GM03348 (cell line): ENCODE measurements around the gene ANXA8L1.
"Not testable (repeated sequence)": the region's sequence is repeated elsewhere in the genome, so short reads cannot be mapped to it uniquely, and the experiment has no call there.

Source experiments
- DNase-seq: peaks from one replicate; pipeline ENCODE4 v3.0.0; 2012; ENCODE audit warnings: low spot score

ANXA8L1 gene, protein sequence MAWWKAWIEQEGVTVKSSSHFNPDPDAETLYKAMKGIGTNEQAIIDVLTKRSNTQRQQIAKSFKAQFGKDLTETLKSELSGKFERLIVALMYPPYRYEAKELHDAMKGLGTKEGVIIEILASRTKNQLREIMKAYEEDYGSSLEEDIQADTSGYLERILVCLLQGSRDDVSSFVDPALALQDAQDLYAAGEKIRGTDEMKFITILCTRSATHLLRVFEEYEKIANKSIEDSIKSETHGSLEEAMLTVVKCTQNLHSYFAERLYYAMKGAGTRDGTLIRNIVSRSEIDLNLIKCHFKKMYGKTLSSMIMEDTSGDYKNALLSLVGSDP

DNA sequence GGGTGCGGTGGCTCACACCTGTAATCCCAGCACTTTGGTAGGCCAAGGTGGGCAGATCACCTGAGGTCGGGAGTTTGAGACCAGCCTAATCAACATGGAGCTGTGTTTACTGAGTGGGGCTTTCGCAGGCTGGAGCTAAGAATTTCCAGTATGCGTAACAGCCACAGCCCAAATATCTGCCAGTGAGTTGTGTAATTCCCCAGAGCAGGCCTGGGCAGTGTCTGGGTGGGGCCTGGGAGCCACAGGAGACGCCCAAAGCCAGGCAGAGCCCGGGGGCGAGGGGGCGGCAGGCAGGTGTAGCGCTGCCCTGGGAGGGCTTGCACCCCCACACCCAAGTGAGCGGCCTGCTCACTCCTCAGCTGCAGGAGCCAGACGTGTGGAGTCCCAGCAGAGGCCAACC, at the start of gene ANXA8L1:
Gene ANXA8L1 (plus strand): TSS at position 371 of the 400 bp plus-strand sequence. CDS start 76 bp downstream, outside the sequence.
- DNase-seq = not testable (repeated sequence)

DNA sequence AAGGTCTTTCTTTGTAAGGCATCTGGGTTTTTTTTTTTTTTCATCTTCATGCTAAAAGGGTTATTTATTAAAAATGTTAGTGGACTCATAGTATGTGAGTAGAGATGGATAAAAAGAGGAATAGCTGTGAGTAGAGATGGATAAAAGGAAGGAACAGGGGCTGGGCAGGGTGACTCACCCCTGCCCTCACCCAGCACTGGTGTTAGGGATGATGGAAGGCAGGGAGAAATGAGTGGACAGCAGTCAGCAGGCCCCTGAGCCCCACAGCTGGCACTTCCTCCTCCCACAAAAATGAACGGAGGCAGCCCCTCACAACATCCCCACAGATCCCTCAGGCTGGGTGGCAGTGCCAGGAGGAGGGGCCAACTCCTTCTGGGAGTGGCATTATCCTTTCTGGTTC, 49.5 kb upstream of the ANXA8L1 start:
- no peak for DNase-seq

DNA sequence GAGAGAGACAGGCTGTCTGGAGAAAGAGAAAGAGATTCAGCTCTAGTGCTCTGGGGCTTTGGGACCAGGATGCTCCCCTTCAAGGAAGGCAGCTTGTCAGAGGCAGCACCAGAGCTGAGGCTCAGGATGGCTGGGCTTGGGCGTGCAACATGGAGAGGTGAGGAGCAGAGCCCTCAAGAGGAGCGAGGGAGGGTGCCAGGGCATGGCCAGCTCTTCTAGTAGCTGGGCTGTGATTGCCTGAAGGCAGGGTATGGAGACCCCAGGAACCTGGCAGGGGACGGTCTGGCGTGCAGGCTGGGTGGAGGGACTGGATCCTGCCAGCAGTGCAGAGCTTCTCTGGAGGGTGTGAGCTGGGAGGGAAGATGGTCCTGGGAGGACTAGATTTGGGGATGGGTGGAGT, 48.6 kb upstream of the ANXA8L1 start:
- DNase-seq = no peak

DNA sequence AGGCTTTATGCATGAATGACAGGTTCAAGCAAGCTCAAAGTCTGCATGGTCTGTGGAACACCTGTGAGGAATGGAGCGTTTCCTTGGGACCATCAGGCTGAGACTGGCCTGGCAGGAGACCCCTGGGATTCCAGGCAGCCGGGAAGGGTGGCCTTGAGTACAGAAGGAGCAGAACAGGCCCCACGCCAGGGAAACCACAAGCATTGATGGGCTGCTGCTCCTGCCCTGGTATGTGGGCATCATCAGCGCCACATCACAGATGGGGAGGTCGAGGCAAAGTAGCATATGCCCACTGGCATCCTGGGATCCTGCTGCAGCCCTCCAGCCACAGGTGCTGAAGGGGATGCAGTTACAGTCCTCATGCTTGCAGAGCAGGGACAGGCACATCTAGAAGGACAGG, 47.9 kb upstream of the ANXA8L1 start:
- DNase-seq = no peak

DNA sequence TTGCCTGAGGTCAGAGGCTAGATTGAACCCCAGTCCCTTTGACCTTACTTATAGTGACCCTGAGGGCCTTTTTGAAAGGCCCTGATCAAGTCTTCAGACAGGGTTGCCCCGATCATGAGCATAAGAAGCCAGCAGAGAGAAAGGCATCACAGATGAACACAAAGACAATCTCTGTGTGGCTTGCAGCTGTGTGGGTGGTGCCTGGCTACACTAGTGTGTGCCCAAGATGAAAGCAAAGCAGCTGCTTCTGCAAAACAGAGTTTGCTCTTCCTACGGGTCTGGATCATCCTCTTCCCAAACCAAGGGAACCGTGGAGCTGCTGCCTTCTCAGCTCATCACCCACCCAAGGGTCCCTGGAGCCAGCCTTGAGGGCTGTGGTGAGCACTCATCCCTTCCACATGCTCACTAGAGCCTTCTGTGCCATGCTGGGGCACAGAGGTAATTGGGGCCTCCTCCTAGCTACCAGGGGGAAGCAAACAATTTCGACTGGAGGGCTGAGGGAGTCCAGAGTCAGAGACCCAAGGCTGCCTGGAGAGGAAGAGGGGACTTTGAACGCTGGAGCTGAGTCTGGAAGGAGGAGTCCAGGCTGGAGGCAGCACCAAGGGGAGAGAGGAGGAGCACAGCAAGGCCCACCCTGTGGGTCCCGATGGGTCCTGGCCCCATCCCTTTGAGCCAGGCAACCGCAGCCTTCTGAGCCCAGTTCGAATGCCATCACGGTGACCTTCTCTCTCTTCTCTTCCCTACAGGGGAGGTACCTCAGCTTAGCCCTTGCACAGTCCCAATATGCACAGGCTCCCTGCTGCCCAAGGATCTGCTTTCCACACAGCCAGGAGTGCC, 46.5 kb upstream of the ANXA8L1 start:
- no peak for DNase-seq

DNA sequence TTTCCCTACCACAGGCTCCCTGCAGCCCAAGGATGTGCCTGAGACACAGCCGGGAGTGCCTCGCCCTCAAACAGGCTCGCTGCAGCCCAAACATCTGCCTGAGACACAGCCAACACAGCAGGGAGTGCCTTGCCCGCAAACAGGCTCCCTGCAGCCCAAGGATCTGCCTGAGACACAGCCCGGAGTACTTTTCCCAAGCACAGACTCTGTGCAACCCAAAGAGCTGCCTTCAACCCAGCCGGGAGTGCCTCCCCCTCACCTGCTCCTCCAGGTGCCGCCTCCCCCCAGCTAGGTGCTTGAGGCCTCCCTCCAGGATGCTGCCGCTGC, 45.9 kb upstream of the ANXA8L1 start:
- DNase-seq = no peak

DNA sequence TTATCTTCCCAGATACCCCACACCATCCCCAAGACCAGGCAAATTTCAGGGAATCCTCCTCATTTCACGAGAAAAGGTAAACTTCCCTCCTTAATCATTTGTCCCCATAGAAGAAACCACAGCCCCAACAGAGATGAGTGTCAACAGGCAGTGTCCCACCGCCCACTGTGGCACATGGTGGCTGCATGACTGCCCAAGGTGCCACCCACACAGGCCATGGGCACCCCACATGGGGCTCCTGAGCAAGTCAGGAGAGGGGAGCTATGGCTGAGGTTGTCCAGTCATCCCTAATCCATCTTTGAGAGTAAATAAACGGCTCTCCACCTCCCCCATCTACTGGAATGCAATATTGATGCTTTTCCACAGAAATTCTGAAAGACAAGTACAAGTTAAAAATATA, 44.7 kb upstream of the ANXA8L1 start:
- DNase-seq = no peak

DNA sequence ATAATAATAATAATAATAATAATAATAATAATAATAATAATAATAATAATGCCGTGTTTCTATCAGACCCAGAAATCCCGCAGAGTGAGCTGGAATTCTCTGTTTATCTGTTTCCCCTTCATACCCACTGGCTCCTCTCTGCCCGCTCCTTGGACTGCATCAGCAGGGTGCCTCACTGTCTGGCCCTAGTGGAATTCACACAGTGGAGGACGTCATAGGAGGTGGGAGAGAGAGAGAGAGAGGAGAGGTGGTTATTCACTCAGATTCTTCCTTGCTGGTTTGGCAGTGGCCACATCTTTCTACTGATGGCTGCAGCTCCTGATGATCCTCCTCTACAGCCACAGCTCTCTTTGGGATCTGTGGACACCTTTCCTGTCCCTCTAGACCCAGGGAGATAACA, 10.1 kb upstream of the ANXA8L1 start:
- DNase-seq = not testable (repeated sequence)

DNA sequence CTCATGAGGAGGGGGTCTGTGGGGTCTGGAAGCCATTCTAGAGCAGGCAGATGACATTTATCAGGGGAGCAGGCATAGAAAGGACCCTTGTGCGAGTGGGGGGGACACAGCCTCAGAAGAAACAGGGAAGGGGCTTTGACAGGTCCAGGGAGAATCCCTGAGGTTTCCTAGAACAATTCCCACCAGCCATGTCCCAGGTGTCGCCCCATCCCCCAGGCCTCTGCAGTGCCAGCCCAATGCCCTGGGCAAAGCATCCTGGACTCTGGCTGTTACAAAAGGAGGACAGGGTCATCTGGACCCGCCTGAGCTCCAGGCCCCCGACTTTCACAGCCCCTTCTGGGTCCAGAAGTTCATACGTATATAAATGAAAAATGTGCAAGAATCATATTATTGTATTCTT, 8.4 kb upstream of the ANXA8L1 start:
- DNase-seq = not testable (repeated sequence)

DNA sequence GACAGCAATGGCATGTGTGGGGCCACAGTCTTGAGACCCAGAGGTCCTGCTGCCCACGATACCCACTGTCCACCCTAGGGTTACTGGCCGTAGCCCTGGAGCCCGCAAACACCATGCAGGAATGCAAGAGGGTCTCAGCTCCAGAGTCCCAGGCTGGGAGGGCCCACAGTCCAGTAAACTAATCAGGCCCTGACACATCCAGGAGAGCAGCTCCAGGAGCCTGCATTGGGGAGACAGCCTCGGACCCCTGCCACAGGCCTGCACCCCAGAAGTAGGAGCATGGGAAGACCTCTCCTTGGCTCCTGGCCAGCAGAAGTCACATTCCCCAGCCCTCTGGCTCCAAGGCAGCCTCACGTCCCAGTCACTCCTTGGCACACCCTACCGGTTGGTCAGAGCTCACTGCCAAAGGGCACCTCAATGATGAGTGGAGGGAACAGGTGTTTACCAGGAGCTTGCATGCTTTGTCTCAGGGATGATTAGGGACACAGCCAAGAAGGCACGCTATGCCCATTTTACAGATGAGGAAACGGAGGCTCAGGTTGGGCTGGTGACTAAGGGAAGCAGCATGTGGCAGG, 7.8 kb upstream of the ANXA8L1 start:
- not testable (repeated sequence) for DNase-seq

DNA sequence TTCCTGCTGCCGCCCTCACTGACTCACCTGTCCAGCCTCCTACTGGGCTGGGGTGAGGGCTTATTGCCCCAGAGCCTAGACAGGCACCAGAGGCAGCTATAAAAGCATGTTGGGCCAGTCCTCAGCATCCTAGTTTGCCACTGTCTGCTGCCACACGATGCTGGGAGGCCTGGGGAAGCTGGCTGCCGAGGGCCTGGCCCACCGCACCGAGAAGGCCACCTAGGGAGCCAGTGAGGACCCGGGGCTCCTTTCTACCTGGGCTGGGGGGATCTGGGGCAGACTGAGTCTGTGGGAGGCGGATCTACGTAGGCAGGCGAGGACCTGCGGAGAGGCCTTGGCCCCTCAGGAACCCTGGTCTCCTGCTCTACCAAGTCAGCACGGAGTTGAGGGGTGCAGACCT, 6.6 kb upstream of the ANXA8L1 start:
- not testable (repeated sequence) for DNase-seq

DNA sequence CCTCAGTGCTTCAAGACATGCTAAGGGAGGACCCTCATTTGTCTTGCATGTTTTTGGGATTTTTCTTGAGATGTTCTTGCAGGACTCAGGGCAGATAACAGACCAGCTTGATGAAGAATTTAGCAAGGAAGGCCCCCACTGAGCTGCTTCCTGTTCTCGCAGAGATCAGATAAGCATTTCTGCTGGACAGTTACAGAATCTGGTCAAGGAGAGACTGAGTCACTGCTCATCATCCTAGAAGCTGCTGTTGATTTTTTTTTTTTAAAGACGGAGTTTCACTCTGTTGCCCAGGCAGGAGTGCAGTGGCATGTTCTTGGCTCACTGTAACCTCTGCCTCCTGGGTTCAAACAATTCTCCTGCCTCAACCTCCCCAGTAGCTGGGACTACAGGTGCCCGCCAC, 1.2 kb upstream of the ANXA8L1 start:
- not testable (repeated sequence) for DNase-seq

DNA sequence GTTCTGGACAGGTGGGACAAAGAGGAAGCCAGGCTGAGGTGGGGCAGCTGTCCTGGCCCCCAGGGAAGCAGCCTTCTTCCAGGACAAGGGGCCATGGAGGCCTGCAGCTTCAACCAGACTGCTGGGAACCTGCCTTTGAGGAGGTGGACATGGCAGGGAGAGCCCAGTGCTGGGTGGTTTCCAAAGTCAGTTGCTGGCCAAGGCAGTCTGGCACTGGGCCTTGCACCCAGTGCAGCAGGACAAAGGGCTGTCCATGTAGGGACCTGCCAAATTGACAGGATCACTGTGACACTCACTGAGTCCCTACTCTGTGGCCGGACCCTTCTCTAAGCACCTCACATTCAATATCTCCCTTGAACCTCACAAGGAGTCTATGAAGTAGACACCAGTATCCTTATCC, 1.4 kb downstream of the ANXA8L1 start:
- not testable (repeated sequence) for DNase-seq

DNA sequence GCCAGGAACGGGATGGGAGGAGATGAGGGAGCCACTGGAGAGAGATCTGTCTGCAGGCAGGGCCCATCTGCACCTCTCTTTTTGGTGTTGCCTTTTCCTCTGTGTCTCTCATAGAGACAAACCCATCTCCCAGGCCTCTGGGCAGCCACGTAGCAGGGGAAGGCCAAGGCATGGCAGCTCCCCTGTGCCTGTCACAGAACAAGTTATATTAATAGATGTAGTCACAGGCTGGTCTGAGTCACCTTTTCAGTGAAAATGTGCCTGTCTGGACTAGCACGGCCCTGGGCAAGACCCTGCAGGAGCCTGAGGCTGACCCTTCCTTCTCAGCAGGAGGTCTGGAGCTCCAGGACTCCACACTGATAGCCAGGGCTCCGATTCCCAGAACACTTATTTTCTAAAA, 2.1 kb downstream of the ANXA8L1 start:
- not testable (repeated sequence) for DNase-seq

DNA sequence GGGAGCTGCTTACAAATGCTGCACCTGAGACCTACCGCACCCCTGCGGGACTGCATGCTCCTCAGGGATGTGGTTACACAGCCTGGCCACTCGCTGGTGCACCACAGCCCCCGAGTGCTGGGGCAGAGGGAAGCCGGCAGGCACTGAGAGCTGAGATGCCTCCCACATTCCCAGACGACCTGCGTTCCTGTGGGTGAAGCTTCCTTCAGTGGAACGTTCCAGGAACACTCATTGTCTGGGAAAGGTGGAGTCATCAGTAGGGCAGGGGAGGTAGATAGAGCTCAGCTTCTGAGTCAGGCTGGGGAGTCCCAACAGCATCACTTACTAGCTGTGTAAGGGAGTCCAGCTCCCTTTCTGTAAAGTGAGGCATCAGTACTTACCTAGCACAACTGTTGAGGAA, 2.5 kb downstream of the ANXA8L1 start:
- DNase-seq = not testable (repeated sequence)

DNA sequence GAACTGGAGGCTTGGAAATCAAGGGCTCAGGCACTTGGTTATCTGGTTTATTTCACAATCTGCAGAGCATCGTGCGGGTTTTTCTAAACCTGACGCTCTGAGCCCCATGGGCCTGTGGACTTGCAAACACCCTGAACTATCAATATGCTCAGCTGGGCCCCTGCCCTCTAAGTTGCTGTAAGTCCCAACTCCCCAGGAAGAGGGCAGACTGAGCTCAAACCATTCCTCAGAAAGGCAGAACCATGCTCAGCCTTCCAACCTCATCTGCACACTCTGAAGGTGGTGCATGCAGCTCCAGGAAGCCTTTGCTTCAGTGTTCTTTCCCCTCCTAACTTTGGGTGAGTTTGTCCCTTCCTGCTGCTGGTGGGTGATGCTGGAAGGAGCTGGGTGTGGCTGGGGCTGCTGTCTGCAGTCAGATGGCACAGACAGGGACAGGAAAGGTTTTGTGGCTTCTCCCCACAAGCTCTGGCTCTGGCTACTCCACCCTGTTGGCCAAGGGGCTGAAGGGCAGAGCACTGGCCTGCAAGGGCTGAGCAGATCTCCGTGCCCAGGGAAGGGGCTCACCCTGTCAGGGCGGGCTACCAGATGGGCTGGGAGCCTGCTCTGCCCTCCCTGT, 3.8 kb downstream of the ANXA8L1 start:
- DNase-seq = not testable (repeated sequence)

DNA sequence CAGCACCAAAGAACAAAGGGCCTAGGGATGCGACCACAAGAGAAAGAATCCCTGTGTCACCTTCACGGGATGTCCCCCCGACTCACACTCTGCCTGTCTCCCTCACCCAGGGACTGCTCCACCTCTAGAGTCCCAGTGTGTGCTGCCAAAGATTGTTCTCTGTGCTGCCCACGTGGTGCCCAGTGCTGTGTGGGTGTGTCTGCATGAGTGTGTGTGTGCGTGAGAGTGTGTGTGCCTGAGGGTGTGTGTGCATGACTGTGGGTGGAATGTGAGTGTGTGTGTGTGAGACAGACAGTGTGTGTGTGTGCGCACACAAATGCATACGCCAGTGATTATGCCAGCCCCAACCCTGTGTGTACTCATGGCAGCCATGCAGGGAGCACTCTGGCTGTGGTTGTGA, 10.3 kb downstream of the ANXA8L1 start:
- not testable (repeated sequence) for DNase-seq

DNA sequence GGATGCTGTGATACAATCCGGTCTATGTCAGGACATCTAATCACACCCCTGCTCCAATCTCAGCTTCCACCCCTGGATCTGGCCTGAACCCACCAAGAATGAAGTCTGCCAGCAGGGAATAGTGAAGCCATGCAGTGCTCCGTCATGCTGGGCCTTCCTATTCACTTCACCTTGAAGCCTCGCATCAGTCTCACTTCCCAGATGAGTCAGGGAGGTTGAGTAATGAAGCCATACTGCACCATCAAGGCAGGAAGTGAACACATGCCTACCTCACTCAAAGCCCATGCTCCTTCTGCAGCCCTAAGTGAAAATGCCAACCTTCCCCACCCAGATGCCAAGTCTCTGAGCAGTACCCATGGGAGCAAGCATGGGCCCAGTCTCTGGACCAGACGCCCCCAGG, 11.1 kb downstream of the ANXA8L1 start:
- not testable (repeated sequence) for DNase-seq

DNA sequence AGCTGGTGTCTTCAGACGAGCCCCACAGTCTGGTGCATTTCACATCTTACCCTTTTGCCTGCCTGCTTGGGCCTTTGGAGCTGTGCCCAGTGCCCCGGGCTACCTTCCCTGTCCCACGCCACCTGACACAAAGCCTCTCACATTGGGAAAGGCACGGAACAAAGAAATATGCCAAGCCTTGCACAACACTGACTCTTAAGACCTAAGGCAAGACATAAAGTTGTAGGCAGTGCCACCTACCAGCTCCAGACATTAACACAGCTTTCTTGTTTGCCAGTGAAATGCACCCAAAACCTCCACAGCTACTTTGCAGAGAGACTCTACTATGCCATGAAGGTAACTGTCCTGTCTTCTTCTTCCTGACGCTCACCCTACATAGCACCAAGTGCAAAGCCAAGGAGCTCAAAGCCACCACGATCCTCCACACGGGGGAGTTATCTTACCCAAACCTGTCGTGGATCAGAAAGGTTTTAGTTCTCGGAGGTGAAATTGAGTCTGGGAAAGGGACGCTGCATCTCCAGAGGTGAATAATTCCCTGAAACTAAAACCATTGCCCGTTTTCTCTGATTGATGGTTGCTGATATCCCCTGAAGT, 11.8 kb downstream of the ANXA8L1 start:
- not testable (repeated sequence) for DNase-seq

DNA sequence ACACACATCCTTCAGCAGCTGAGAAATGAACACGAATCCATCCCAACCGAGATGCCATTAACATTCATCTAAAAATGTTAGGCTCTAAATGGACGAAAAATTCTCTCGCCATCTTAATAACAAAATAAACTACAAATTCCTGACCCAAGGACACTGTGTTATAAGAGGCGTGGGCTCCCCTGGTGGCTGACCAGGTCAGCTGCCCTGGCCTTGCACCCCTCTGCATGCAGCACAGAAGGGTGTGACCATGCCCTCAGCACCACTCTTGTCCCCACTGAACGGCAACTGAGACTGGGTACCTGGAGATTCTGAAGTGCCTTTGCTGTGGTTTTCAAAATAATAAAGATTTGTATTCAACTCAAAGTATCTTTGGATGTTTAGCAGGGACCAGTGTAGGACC, 15.8 kb downstream of the ANXA8L1 start:
- DNase-seq = not testable (repeated sequence)

DNA sequence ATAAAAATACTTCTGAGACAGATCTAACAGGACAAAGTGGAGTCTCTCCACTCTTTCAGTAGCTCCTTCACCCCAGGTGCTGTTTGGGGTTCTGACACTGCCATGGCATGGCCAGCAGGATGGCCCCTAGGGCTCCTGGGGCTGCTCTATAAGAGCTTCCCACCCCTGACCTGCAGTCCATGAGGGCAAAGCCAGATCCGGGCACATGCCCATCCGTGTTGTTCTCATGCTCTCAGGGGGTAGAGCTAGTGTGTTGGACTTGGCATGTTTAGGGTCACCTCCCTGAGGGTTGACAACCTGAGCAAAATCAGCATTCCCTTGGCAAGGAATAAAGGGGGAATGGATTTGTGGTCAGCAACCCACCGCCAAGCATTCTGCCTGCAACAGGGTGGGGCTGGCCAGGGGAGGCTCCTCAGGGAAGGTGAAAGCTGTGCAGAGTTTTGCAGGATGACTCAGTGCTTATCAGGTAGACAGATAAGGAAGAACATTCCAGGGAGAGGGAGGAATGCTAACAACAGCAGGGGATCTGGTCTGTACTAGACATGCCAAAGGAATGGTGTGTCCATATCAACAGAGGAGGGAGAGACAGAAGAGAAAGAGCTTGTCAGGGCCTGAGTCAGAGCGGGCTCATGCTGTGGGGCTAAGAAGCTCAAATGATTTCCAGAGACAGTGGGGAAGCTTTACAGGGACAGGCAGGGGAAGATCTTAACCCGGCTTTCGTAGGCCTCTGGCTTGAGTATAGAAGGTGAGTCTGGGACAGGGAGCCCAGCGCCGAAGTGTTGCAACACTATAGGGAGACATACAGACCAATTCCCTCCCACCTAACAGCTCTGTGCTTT, 21.1 kb downstream of the ANXA8L1 start:
- DNase-seq = peak; percentile 36
